ENCODE data around the gene STAG2. TPM values are rescaled to one million over a fixed set of nuclear protein-coding genes. Genes with fewer than 3 reads are reported as not detected.

STAG2 gene
- total and polyA plus RNA-seq, 2 of the 13 experiments (the other 11 are each of a cell fraction or from before 2014, with no cell fraction given), result 21.0 to 50.8 TPM

DNA sequence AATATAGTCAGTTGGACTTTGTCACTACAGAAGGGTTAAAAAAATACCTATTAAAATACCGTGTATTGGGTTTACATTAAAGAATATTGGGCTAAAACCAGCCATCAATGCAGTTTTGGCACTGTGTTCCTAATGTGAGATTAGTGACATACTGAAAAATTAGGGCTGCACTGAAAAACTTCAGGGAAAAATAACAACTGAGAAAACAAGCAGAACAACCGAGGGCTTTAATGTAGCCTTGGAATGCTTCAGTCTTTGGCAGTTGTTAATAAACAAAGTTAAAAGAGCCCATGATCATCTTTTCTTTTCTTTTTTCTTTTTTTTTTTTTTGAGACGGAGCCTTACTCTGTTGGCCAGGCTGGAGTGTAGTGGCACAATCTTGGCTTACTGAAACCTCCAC lies 12.4 kb downstream of the STAG2 start:
- Histone ChIP-seq H3K4me1 (ENCODE audit: insufficient read depth, low read length) (no peaks in the 10 kb centered on the region), H3K27ac (ENCODE audit: extremely low read length, insufficient read depth, low read length) (no peak overlapping the region), H2AFZ (ENCODE audit: low read length) (no peak overlapping the region), H3K4me3 (replicated peaks in 1 of 3; ENCODE audit: insufficient read depth in 1 of 3, low read depth in 2 of 3, low read length in 3 of 3) (no peak overlapping the region), H3K4me2 (ENCODE audit: low read depth, low read length) (no peak overlapping the region), H3K36me3 (replicated peaks in 1 of 2; ENCODE audit: control insufficient read depth in 1 of 2, insufficient read depth in 2 of 2, low read length in 2 of 2) (no peaks in the 10 kb centered on the region), H3K9ac (ENCODE audit: insufficient read depth, low read depth, low read length) (no peak overlapping the region), H3K9me3 (ENCODE audit: low read length) (no peaks in the 10 kb centered on the region), H4K20me1 (ENCODE audit: insufficient read depth, low read length) (0 out of 2 replicates have a peak, but pooled peaks cover 4% of the 10 kb centered on the region), H3K79me2 (ENCODE audit: insufficient read depth, low read length) (peaks cover 83% of the 10 kb centered on the region), H3K27me3 (ENCODE audit: control insufficient read depth in 1 of 2, insufficient read depth in 2 of 2, low read length in 2 of 2) (no peaks in the 10 kb centered on the region)
- TF ChIP-seq NFAT5 (CRISPR knock-in tag; IDR thresholded peaks at IDR 0.05), result no peak
- TF ChIP-seq ZKSCAN1 (IDR thresholded peaks at IDR 0.05; ENCODE audit: low read length), result no peak
- no peak for TF ChIP-seq ZNF446 (CRISPR knock-in tag; IDR thresholded peaks at IDR 0.05)
- TF ChIP-seq, protein P1, sequence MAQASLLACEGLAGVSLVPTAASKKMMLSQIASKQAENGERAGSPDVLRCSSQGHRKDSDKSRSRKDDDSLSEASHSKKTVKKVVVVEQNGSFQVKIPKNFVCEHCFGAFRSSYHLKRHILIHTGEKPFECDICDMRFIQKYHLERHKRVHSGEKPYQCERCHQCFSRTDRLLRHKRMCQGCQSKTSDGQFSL (CRISPR knock-in tag; IDR thresholded peaks at IDR 0.05), result no peak
- no peak for TF ChIP-seq ZNF550 (CRISPR knock-in tag; IDR thresholded peaks at IDR 0.05; ENCODE audit: borderline replicate concordance)
- no peak for TF ChIP-seq ZNF552 (CRISPR knock-in tag; IDR thresholded peaks at IDR 0.05; ENCODE audit: borderline replicate concordance)
- no peak for TF ChIP-seq ARID2 (CRISPR knock-in tag; IDR thresholded peaks at IDR 0.05; ENCODE audit: borderline replicate concordance)
- TF ChIP-seq, protein P2, sequence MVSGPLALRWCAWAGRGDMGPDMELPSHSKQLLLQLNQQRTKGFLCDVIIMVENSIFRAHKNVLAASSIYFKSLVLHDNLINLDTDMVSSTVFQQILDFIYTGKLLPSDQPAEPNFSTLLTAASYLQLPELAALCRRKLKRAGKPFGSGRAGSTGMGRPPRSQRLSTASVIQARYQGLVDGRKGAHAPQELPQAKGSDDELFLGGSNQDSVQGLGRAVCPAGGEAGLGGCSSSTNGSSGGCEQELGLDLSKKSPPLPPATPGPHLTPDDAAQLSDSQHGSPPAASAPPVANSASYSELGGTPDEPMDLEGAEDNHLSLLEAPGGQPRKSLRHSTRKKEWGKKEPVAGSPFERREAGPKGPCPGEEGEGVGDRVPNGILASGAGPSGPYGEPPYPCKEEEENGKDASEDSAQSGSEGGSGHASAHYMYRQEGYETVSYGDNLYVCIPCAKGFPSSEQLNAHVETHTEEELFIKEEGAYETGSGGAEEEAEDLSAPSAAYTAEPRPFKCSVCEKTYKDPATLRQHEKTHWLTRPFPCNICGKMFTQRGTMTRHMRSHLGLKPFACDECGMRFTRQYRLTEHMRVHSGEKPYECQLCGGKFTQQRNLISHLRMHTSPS (CRISPR knock-in tag; IDR thresholded peaks at IDR 0.05; ENCODE audit: low read depth), result no peak
- ChIA-PET CTCF (ENCODE audit: low intra/inter-chr PET ratio, low total read pairs) (no interaction called here), POLR2A (no interaction called here)
- WGBS (ENCODE audit: low lambda C conversion rate), result 76% methylated on average over 3 of the region's 3 CpGs
- FAIRE-seq (no peak), DNase-seq (ENCODE audit: low spot score) (no peak), ATAC-seq (no peak)
- intact Hi-C loops (cut with micrococcal nuclease; ENCODE audit: unreplicated experiment), result no loop called here
- in situ Hi-C loops (cut with HindIII; ENCODE audit: extremely low pct_ligation_motif_present, low pct_unique_long_range_greater_than_20kb), result loop anchor here (10.0 kb wide), 1 partner anchor 139 kb away; no protein-coding TSS in a partner anchor
- no TSS peak for BruUV-seq (replicated peaks)

Data from HepG2 (cell line).